NOMO-1 (cell line): Measurements from ENCODE around the gene TLK2.
"Not testable (repeated sequence)": the region's sequence is repeated elsewhere in the genome, so short reads cannot be mapped to it uniquely, and the experiment has no call there.

ENCODE experiments used
- DNase-seq, 2 experiments: peaks; one replicate each; lab custom pipeline; 2025; ENCODE audit not compliant: unreplicated experiment in 2 of 2; lab: John Stamatoyannopoulos, UW

Gene TLK2

DNA sequence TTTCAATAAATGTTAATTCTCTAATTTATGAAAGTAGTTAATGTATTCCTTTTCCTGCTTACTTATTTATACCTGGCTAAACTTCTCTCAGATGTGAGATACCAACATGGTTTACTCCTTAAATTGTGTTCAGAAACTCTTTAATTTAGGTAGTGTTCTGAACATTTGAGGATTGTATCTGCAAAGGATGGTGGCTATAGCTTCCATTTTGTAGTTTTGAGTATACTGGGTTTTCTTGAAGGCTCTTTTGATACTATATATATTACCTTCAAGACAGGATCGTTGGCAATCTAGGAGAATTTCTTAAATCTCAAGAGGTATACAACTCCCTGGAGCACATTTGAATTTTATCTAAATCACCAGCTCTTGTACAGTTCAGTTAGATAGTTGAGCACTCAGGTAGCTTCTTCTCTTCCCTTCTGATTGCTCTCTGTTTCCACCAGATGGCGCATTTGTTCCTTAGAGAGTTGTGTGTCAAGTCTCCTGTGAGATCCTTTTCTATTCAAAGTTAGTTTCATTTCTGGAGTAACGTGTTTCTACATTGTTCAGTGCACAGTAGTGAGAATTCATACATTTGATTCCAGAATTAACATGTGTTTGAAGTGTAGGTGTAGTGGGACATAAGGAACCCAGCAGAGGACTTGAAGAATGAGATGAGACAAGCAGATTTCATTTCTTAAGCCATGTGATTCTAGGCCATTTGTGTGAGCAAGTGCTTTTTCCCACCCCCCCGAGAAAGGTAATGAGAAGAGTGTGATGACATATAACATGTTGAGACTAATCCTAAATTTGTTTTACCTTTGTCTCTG, 74.4 kb downstream of the TLK2 start:
- DNase-seq: peak in 1 of 2 experiments; percentile 44

DNA sequence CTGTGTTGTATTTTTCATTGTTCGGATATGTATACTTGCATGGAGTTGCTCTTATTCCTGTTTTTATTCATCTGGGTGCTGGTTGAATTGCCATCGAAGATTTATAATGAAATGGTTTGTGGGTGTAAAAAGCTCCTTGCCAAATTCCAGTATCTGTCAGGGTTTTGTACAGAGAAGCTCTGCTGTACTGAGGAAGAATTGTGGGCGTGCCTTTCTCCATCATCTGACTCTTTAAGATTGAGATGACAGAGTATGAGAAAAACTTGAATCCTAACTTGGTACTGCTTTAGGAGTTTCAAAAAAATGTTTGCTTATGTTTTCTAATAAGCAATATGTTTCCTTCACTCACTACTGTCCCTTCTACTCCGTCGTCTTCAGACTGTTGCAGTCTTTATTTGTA, 78.9 kb downstream of the TLK2 start:
- DNase-seq: not testable (repeated sequence)

- DNase-seq: not testable (repeated sequence)
These were observed 80.3 kb downstream of the TLK2 start for GRCh38 chr17:62558941-62559340.

DNA sequence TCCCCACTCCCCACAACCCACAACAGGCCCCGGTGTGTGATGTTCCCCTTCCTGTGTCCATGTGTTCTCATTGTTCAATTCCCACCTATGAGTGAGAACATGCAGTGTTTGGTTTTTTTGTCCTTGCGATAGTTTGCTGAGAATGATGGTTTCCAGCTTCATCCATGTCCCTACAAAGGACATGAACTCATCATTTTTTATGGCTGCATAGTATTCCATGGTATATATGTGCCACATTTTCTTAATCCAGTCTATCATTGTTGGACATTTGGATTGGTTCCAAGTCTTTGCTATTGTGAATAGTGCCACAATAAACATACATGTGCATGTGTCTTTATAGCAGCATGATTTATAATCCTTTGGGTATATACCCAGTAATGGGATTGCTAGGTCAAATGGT, 82.3 kb downstream of the TLK2 start:
- not testable (repeated sequence) for DNase-seq

DNA sequence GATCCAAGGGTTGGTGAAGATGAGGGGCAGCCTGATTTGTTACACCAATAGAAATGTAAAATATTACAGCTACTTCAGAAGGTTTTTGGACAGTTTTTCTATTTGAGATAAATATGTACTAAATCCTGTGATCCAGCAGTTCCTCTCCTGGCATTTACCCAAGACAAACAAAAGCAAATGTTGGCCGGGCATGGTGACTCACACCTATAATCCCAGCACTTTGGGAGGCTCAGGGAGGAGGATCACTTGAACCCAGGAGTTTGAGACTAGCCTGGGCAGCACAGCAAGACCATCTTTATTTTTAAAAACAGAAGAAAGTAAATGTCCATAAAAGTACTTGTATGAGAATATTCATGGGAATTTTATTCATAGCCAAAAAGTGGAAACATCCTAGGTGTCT, 84.0 kb downstream of the TLK2 start:
- DNase-seq: no peak

GRCh38 chr17:62565817-62566216, 87.2 kb downstream of the TLK2 start:
- no peak for DNase-seq

DNA sequence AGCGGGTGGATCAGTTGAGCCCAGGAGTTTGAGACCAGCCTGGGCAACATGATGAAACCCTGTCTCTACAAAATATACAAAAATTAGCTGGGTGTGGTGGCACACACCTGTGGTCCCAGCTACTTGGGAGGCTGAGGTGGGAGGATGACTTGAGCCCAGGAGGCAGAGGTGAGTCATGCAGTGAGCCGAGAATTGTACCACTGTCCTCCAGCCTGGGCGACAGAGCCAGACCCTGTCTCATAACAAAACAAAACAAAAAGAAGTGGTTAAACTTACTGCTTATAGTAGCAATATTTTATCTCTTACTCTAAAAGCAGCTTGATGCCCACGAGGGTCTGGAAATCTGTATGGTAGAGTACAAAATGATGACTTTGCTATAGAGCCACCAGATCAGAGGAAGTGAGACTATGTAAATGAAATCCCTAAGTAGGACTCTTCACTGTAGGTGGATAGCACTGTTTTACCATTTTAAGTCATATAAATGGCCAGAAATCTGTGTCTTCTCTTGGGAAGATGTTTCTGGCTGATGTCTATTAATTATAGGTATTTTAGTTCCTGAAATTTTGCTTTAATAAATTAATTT, 88.5 kb downstream of the TLK2 start:
- peak in 1 of 2 experiments; percentile 3 for DNase-seq

- no peak for DNase-seq
These were observed 93.9 kb downstream of the TLK2 start for GRCh38 chr17:62572488-62572887.

DNA sequence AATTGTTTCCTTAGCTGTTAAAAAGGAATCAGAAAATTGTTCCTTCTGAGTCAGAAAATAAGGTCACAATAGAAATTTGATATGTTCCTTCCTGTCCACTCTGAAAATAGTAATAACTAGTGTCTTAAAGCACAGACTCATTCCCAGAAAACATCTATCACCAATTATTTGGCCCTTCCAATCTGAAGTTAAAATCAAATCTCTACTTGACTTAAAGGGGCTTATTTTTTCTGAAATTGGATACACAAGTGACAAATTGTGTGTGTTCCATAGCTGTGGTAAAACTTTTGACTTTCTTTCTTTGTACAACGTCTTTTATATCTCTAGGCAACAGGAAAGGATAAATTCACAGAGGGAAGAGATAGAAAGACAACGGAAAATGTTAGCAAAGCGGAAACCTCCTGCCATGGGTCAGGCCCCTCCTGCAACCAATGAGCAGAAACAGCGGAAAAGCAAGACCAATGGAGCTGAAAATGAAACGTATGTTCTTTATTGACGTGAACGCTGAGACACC, 94.3 kb downstream of the TLK2 start:
- DNase-seq: no peak

DNA sequence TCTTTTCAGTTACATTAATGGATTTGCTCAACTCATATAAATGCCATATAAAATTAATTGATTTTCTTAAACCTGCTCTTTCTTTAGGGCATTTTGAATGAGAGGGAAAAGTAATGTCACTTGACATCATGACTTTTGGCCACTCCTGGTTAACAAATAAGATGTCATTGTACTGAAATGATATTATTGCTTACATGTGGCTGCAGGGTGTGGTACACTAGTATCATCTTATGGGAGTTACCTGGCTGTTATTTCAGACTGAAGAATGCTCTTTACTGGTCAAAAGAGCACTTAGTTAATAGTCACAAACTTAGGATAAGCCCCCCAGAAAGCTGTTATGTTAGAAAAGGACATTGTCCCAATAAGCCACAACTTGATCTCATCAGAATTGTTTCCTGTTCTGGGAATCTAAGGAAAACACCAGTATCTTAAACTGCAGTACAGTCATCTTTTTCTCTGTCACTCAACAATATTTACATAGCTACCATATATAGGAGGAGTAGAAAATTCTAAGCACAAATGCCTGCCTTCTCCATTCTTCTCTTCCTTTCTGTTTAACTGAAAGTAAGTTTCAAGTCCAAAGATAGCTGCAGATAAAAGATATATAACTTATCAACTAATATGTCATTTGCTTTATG, 95.0 kb downstream of the TLK2 start:
- DNase-seq: no peak

DNA sequence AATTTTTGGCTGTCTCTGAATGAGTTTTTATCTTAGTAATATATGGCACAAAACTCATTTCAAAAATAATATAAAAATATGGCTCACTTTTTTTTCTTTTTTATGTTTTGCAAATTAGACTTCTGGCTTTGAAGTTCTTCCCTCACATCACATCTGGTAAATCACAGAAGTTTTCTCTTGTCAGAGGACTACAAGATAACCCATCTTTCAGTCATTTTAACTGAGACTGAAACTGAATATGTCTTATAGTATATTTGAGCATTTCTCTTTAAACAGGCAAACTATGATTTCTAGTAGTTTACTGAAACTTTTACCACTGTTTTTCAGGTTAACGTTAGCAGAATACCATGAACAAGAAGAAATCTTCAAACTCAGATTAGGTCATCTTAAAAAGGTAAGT, 97.8 kb downstream of the TLK2 start:
- DNase-seq: no peak

- no peak for DNase-seq
These were observed 100.3 kb downstream of the TLK2 start for GRCh38 chr17:62578757-62579487.

DNA sequence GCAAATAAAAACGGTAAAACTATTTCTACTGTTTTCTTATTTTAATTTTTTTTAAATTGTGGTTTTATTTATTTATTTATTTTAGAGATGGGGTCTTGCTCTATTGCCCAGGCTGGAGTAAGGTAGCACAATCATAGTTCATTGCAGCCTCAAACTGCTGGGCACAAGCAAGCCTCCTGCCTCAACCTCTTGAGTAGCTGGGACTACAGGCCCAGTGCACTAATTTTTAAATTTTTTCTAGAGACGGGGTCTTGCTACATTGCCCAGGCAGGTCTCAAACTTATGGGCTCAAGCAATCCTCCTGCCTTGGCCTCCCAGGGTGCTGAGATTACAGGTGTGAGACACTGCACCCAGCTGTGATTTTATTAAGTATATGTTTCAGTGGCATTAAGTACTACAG, 102.3 kb downstream of the TLK2 start:
- no peak for DNase-seq

GRCh38 chr17:62581764-62582163, 103.1 kb downstream of the TLK2 start:
- no peak for DNase-seq

DNA sequence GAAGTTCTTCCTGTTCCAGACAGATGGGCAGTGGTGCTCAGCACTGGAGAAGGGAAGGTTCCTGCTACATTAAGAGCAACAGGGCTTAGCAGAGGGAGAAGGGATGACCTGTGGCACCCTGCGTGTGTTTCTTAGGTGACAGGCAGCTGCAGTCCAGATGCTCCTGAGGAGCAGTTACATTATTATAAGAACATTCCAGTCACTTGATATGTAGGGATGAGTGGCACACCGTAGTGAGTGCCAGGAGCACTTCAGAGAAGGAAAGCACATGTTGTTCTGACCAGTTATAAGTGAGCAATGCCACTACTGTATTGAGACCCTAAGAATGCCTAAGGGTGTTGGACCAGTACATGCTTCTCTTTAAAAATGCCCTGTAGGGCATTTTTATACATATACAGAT, 108.9 kb downstream of the TLK2 start:
- DNase-seq: no peak

DNA sequence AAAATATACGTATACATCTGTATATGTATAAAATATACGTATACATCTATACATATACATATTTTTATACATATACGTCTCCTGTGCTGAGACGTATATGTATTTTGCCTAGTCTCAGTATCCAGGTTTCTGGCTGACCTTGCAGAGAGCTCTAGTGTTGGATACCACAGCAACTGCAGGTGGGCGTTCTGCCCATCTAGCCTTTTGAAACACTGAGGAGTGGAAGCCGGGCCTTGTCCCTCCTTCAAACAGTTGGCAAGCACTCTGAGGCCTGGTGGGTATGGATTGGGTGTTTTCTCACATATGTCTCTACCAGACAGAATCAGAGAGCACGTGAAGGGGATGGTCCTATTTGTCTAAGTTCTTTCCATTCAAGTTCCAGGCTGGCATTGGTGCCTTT, 109.5 kb downstream of the TLK2 start:
- DNase-seq: no peak

- no peak for DNase-seq
These were observed 112.7 kb downstream of the TLK2 start for GRCh38 chr17:62591333-62591732.

DNA sequence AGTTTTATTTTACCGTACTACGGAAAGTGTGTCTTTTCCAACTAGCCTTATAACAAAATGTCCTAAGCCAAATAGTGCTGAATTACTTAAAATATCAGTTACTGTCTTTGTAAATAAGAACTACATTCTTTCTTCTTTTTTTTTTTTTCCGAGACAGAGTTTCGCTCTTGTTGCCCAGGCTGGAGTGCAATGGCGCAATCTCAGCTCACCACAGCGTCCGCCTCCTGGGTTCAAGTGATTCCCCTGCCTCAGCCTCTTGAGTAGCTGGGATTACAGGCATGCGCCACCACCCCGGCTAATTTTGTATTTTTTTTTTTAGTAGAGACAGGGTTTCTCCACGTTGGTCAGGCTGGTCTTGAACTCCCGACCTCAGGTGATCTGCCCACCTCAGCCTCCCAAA, 113.2 kb downstream of the TLK2 start:
- not testable (repeated sequence) for DNase-seq

GRCh38 chr17:62592341-62593099, 113.9 kb downstream of the TLK2 start:
- no peak for DNase-seq

DNA sequence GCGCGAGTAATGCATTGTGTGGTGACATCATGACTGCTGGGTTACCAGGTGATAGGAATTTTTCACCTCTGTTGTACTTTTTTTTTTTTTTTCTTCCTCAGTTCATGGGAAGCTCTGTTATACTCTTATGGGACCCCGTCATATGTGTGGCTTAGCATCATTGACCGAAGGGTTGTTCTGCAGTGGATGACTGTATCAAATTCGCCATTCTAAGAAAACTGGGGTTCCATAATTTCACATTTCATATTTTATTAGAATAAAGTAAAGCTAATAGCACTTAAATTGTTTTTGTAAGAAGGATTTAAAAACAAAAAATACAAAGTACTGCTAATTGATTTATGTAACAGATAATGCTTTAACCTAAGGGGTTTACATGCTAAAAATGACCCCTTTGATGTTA, 116.9 kb downstream of the TLK2 start:
- DNase-seq: no peak
